ENCODE measurements around the gene RAB1A.

Gene RAB1A

GRCh38 chr2:65050931-65051330 lies 79.0 kb downstream of the RAB1A start:
- no peak overlapping the region for H3K27ac Mint-ChIP-seq

GRCh38 chr2:65049010-65049639 lies 80.8 kb downstream of the RAB1A start:
- Mint-ChIP-seq H3K27me3 (no peaks in the 10 kb centered on the region), H3K9me3 (peaks cover 12% of the 10 kb centered on the region), H3K4me3 (no peak overlapping the region), H3K27ac (no peak overlapping the region), H3K36me3 (ENCODE audit: low read depth) (peaks cover 13% of the 10 kb centered on the region), H3K4me1 (ENCODE audit: low read depth) (peaks cover 14% of the 10 kb centered on the region)
- DNase-seq, result no peak

More at GRCh38 chr2:65050931-65051330, 79.0 kb downstream of the RAB1A start:
- peaks cover 3% of the 10 kb centered on the region for H3K36me3 Mint-ChIP-seq (ENCODE audit: low read depth)
- no peak overlapping the region for H3K4me3 Mint-ChIP-seq
- no peaks in the 10 kb centered on the region for H3K9me3 Mint-ChIP-seq
- peaks cover 31% of the 10 kb centered on the region for H3K4me1 Mint-ChIP-seq (ENCODE audit: low read depth)
- no peaks in the 10 kb centered on the region for H3K27me3 Mint-ChIP-seq
- no peak for DNase-seq

GRCh38 chr2:65046633-65047407 lies 83.1 kb downstream of the RAB1A start:
- H3K4me1 Mint-ChIP-seq (ENCODE audit: low read depth), result no peaks in the 10 kb centered on the region
- no peaks in the 10 kb centered on the region for H3K27me3 Mint-ChIP-seq
- no peak overlapping the region for H3K27ac Mint-ChIP-seq
- H3K9me3 Mint-ChIP-seq, result peaks cover 19% of the 10 kb centered on the region
- DNase-seq, result no peak
- H3K36me3 Mint-ChIP-seq (ENCODE audit: low read depth), result peaks cover 19% of the 10 kb centered on the region
- H3K4me3 Mint-ChIP-seq, result no peak overlapping the region

- Mint-ChIP-seq H3K27me3 (no peaks in the 10 kb centered on the region), H3K4me1 (ENCODE audit: low read depth) (peaks cover 1% of the 10 kb centered on the region), H3K36me3 (ENCODE audit: low read depth) (peaks cover 19% of the 10 kb centered on the region), H3K27ac (no peak overlapping the region), H3K9me3 (peaks cover 19% of the 10 kb centered on the region), H3K4me3 (no peak overlapping the region)
- DNase-seq, result no peak
Measured at GRCh38 chr2:65045651-65046050, 84.3 kb downstream of the RAB1A start.

DNA sequence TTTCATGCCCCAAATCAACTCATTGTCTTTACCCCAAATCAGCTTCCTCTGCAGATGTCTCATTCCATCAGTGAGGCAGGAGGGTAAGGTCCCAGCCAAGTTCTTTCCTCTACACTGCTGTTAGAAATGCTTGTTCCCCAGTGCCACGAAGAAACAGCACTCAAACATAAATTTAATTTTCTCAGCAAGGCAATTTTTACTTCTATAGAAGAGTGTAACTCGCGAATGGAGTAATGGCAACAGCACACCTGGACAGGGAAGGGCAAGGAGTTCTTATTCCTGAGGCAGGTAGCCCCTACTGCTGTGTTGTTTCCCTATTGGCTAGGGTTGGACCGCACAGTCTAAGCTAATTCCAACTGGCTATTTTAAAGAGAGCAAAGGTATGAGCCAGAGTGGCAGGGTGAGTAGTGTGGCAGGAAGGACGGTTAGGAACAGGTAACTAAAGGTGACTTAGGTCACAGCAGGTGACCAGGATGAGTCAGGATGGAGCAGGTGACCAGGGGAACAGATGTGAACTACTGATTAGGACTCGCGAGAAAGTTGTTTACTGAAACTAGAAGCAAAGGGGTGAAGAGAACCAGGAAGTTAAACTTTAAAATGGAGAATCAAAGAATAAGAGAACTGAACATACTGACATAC lies 85.7 kb downstream of the RAB1A start:
- H3K27ac Mint-ChIP-seq, result no peak overlapping the region
- H3K27me3 Mint-ChIP-seq, result no peaks in the 10 kb centered on the region
- H3K4me1 Mint-ChIP-seq (ENCODE audit: low read depth), result peaks cover 7% of the 10 kb centered on the region
- H3K9me3 Mint-ChIP-seq, result peaks cover 19% of the 10 kb centered on the region
- peaks cover 19% of the 10 kb centered on the region for H3K36me3 Mint-ChIP-seq (ENCODE audit: low read depth)
- no peak for DNase-seq
- H3K4me3 Mint-ChIP-seq, result no peak overlapping the region

- Mint-ChIP-seq H3K4me1 (ENCODE audit: low read depth) (peaks cover 7% of the 10 kb centered on the region), H3K4me3 (no peak overlapping the region), H3K27ac (no peak overlapping the region), H3K36me3 (ENCODE audit: low read depth) (peaks cover 19% of the 10 kb centered on the region), H3K9me3 (peaks cover 19% of the 10 kb centered on the region), H3K27me3 (no peaks in the 10 kb centered on the region)
- DNase-seq, result no peak
Measured at GRCh38 chr2:65043001-65043400, 86.9 kb downstream of the RAB1A start.

- Mint-ChIP-seq H3K9me3 (peaks cover 19% of the 10 kb centered on the region), H3K27me3 (no peaks in the 10 kb centered on the region), H3K27ac (no peak overlapping the region), H3K4me3 (peak overlapping the region; percentile 21), H3K4me1 (ENCODE audit: low read depth) (peaks cover 7% of the 10 kb centered on the region), H3K36me3 (ENCODE audit: low read depth) (peaks cover 19% of the 10 kb centered on the region)
- peak; percentile 78 for DNase-seq
Measured at GRCh38 chr2:65040400-65041261, 89.3 kb downstream of the RAB1A start.

DNA sequence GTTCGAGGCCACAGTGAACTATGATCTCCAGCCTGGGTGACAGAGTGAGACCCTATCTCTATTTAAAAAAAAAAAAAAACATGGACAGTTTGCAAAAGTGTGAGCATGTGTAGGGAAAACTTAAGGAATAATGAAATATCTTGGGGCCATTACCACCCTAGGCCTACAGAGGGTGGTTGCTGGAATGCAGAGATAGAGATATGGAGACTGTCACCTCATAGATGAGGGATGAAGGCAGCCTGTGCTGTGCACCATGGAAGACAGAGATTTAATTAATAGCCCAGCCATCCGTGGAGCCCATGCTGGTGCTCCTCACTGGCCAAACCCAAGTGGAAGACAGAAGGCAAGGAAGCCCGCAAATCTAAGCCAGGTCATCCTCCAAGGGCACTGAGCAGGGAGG lies 90.3 kb downstream of the RAB1A start:
- Mint-ChIP-seq H3K27ac (no peak overlapping the region), H3K36me3 (ENCODE audit: low read depth) (peaks cover 12% of the 10 kb centered on the region), H3K4me1 (ENCODE audit: low read depth) (peaks cover 7% of the 10 kb centered on the region), H3K27me3 (no peaks in the 10 kb centered on the region), H3K4me3 (no peak overlapping the region), H3K9me3 (peaks cover 11% of the 10 kb centered on the region)
- no peak for DNase-seq

DNA sequence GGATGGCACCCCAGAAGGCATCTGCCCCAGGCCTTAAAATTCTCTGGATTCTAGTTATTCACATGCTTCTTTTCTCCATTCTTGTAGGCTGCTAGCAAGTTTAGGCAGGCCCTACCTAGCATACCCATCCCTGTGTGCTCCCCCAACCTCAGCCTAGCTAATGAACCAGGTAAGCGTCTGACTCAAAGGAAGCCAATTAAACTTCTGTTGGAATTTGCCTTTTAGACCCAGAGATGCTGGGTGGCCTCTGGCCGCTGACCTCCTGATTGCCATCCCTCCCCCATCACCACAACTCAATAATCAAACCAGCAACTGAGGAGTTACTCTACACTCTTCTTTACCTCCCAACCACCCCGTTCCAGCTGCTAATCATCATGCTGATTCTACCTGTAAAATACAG lies 92.7 kb downstream of the RAB1A start:
- Mint-ChIP-seq H3K9me3 (no peaks in the 10 kb centered on the region), H3K27me3 (no peaks in the 10 kb centered on the region), H3K36me3 (ENCODE audit: low read depth) (no peaks in the 10 kb centered on the region), H3K27ac (no peak overlapping the region), H3K4me3 (no peak overlapping the region), H3K4me1 (ENCODE audit: low read depth) (peaks cover 12% of the 10 kb centered on the region)
- DNase-seq, result no peak

All from activated T-cell treated with anti-CD3 and anti-CD28 coated beads, Interleukin-2, amount 50 U/mL, for 24 hours (primary cell).